Progenitor cell of endocrine pancreas (in vitro differentiated cells): ENCODE data around the gene ATXN1. TPM values are rescaled to one million over a fixed set of nuclear protein-coding genes. Genes with fewer than 3 reads are reported as not detected.

ENCODE experiments used
- DNase-seq: peaks from one replicate; pipeline ENCODE4 v3.0.0; 2021; ENCODE audit warnings: low spot score; ENCODE audit not compliant: unreplicated experiment
- H3K27ac Mint-ChIP-seq: 2 replicates; pipeline ENCODE4 v1.8.0; 2021; ENCODE audit warnings: mild to moderate bottlenecking, moderate library complexity, mixed read lengths
- H3K27me3 Mint-ChIP-seq: 2 replicates; pipeline ENCODE4 v1.8.0; 2021; ENCODE audit warnings: mixed read lengths
- H3K36me3 Mint-ChIP-seq: 2 replicates; pipeline ENCODE4 v1.8.0; 2022; ENCODE audit warnings: mixed read lengths; ENCODE audit not compliant: insufficient read depth
- H3K4me1 Mint-ChIP-seq: 2 replicates; pipeline ENCODE4 v1.8.0; 2021; ENCODE audit warnings: low read depth, mixed read lengths
- H3K4me3 Mint-ChIP-seq: 2 replicates; pipeline ENCODE4 v1.8.0; 2021; ENCODE audit warnings: low read depth, mild to moderate bottlenecking, moderate library complexity, mixed read lengths
- H3K9me3 Mint-ChIP-seq: 2 replicates; pipeline ENCODE4 v1.8.0; 2021; ENCODE audit warnings: low read depth, mixed read lengths
- total RNA-seq: library from RNA; stranded (reverse); gene quantifications from 2 replicates; pipeline ENCODE4 v1.2.1, GENCODE V29; 2021
- TF ChIP-seq, protein P1 (sequence below): fragments of 200-600 bp; sonication (generic); IDR thresholded peaks from one replicate; pipeline ENCODE4 v1.5.0; 2021; ENCODE audit warnings: antibody characterized with exemption, mild to moderate bottlenecking; ENCODE audit not compliant: unreplicated experiment

The ATXN1 gene
- total RNA-seq, 1 donor from 2014 or later: 35.8 TPM

- Mint-ChIP-seq H3K4me3 (peak overlapping the region; percentile 96), H3K4me1 (peaks cover 30% of the 10 kb centered on the region), H3K27me3 (no peaks in the 10 kb centered on the region), H3K9me3 (no peaks in the 10 kb centered on the region), H3K27ac (peak overlapping the region; percentile 96), H3K36me3 (no peaks in the 10 kb centered on the region)
- TF ChIP-seq, protein P1, sequence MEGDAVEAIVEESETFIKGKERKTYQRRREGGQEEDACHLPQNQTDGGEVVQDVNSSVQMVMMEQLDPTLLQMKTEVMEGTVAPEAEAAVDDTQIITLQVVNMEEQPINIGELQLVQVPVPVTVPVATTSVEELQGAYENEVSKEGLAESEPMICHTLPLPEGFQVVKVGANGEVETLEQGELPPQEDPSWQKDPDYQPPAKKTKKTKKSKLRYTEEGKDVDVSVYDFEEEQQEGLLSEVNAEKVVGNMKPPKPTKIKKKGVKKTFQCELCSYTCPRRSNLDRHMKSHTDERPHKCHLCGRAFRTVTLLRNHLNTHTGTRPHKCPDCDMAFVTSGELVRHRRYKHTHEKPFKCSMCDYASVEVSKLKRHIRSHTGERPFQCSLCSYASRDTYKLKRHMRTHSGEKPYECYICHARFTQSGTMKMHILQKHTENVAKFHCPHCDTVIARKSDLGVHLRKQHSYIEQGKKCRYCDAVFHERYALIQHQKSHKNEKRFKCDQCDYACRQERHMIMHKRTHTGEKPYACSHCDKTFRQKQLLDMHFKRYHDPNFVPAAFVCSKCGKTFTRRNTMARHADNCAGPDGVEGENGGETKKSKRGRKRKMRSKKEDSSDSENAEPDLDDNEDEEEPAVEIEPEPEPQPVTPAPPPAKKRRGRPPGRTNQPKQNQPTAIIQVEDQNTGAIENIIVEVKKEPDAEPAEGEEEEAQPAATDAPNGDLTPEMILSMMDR: peak; percentile 72
- DNase-seq: peak; percentile 17
Measured at GRCh38 chr6:16762550-16763477, 1.6 kb upstream of the ATXN1 start.

- H3K27me3 Mint-ChIP-seq: no peaks in the 10 kb centered on the region
- TF ChIP-seq, protein P1: no peak
- peak overlapping the region; percentile 96 for H3K4me3 Mint-ChIP-seq
- H3K4me1 Mint-ChIP-seq: peaks cover 34% of the 10 kb centered on the region
- no peak for DNase-seq
- H3K9me3 Mint-ChIP-seq: no peaks in the 10 kb centered on the region
- H3K27ac Mint-ChIP-seq: peak overlapping the region; percentile 96
- no peaks in the 10 kb centered on the region for H3K36me3 Mint-ChIP-seq
Measured at GRCh38 chr6:16762268-16762549, 949 bp upstream of the ATXN1 start.

DNA sequence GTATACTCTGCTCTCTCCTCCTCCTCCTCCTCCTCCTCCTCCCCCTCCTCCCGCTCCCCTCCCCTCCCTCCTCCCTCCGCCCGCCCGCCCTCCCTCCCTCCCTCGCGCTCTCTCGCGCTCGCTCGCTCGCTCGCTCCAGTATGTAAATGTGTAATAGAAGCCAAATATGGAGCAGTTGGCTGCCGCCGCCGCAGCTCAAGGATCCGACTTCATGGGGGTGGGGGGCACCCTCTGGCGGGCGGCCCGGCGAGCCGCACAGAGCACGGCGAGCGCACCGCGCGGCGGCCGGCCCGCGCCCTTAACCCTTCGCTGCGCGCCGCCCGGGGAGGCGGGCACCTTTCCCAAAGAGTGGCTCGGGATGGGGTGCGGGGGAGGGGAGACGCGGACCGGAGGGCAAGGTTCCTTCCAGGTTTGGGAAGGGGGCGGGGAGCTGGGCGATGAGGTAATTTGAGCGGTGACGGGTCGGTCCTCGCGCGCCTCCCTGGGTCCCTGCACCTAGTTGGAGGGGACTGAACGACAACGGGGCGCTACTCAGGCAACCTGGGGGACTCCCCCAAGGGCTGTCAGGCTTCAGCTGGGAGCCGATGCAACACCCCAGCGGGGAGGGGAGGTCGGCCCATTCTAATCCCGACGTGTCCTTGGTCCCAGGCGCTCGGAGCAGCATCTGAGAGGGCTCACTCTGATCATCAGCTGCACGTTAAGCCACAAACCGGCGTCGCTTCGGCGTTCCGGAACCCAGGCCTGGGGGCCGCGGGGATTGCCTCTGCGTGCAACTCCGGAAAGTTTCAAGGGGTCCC lies 409 bp upstream of the ATXN1 start:
- Mint-ChIP-seq H3K9me3 (no peaks in the 10 kb centered on the region), H3K36me3 (no peaks in the 10 kb centered on the region), H3K4me1 (peaks cover 39% of the 10 kb centered on the region), H3K27me3 (no peaks in the 10 kb centered on the region), H3K27ac (peak overlapping the region; percentile 96), H3K4me3 (peak overlapping the region; percentile 96)
- DNase-seq: peak; percentile 77
- TF ChIP-seq, protein P1: peak; percentile 45

DNA sequence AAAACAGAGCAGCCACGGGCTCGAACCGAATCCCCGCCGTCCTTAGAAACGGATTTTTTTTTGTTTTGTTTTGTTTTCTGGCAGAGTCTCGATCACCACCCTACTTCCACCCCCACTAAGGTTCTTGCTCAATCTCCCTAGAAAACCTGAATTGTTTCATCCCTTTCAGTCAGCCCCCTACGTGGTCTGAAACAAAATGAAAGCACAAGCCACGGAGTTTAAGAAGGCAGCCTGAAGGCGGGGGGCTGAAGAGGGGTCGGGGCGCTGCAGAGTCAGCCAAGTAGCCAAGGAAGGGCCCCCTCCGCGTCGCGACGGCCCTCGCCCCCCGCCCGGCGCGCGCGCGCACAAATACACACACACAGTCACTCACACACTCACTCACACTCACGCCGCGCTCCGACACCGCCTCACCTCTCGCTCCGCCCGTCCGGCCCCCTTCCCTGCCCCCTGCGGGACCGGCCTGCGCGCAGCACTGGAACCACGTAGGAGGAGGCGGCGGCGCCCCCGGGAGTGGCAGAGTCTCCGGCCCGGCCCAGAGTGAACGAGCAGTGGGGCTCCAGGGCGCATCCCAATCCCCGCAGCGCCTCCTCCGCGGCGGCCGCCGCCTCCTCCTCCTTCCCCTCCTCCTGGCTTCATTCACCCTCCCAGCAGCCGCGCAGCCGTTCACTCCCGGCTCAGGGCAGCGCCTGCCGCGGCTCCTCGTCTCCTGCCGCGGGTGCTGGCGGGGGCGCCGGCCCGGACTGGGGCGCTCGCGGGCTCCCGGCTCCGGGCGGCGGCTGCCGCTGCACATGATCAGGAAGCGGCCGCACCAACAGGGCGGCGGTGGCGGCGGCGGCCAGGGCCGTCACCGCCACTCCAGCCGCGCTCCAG lies 1.4 kb downstream of the ATXN1 start:
- Mint-ChIP-seq H3K9me3 (no peaks in the 10 kb centered on the region), H3K27ac (peak overlapping the region; percentile 95), H3K27me3 (no peaks in the 10 kb centered on the region), H3K36me3 (no peaks in the 10 kb centered on the region), H3K4me1 (peaks cover 47% of the 10 kb centered on the region), H3K4me3 (peak overlapping the region; percentile 93)
- DNase-seq: peak; percentile 75
- TF ChIP-seq, protein P1: peak; percentile 19
